C4-2B (cell line): ENCODE measurements around the gene LSM12.
"Not testable (repeated sequence)": the region's sequence is repeated elsewhere in the genome, so short reads cannot be mapped to it uniquely, and the experiment has no call there.

Experiments used
- H3K27ac ChIP-seq: fragments of 450-650 bp; 2 replicates; pipeline ENCODE4 v1.5.1; 2017
- ZFX ChIP-seq: fragments of 450-650 bp; IDR thresholded peaks from 2 replicates; pipeline ENCODE4 v1.6.1; 2017
- TF ChIP-seq, protein P1 (sequence below): fragments of 450-650 bp; conservative IDR thresholded peaks from 2 replicates; pipeline ENCODE4 v1.5.1; 2017; ENCODE audit warnings: mild to moderate bottlenecking

LSM12 gene

DNA sequence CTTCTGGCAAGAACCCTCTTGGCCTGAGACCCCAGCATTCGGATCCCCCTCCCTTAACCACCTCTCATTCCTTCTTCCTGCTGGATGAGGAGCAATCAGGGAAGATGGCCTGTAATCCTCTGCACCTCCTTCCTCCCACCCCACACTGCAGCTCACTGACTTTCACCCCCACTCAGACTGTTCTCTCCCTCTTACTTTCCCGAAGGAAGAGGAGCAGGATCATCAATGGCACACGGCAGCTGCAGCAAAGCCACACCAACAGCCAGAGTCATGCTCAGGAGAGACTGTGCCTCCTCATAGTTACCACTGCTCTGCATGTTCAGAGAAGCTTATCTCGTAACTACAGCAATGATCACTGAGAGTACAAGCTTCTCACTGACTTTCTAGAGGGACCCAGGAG is 41.6 kb downstream of the LSM12 start:
- TF ChIP-seq, protein P1, sequence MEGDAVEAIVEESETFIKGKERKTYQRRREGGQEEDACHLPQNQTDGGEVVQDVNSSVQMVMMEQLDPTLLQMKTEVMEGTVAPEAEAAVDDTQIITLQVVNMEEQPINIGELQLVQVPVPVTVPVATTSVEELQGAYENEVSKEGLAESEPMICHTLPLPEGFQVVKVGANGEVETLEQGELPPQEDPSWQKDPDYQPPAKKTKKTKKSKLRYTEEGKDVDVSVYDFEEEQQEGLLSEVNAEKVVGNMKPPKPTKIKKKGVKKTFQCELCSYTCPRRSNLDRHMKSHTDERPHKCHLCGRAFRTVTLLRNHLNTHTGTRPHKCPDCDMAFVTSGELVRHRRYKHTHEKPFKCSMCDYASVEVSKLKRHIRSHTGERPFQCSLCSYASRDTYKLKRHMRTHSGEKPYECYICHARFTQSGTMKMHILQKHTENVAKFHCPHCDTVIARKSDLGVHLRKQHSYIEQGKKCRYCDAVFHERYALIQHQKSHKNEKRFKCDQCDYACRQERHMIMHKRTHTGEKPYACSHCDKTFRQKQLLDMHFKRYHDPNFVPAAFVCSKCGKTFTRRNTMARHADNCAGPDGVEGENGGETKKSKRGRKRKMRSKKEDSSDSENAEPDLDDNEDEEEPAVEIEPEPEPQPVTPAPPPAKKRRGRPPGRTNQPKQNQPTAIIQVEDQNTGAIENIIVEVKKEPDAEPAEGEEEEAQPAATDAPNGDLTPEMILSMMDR = no peak
- TF ChIP-seq ZFX = no peak

DNA sequence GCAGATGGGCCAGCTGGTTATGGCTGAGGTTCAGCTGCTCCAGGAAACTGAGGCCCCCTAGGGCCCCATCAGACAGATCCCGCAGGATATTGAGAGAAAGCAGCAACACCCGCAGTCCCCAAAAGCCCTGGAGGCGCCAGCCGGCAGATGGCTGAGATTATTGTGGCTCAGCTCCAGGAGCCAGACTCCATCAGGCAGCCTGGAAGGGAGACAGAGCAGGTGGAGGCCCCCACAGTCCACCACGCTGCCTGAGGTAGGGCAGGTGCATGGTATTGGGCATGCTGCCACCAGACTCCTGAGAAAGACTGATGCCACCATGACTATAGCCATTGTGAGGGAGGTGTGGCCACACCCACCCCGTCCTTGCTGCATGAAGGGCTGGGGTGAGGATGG is 42.2 kb downstream of the LSM12 start:
- no peak overlapping the region for H3K27ac ChIP-seq
- TF ChIP-seq ZFX = no peak
- TF ChIP-seq, protein P1 = no peak

More for the DNA sequence above, 41.6 kb downstream of the LSM12 start:
- no peak overlapping the region for H3K27ac ChIP-seq

DNA sequence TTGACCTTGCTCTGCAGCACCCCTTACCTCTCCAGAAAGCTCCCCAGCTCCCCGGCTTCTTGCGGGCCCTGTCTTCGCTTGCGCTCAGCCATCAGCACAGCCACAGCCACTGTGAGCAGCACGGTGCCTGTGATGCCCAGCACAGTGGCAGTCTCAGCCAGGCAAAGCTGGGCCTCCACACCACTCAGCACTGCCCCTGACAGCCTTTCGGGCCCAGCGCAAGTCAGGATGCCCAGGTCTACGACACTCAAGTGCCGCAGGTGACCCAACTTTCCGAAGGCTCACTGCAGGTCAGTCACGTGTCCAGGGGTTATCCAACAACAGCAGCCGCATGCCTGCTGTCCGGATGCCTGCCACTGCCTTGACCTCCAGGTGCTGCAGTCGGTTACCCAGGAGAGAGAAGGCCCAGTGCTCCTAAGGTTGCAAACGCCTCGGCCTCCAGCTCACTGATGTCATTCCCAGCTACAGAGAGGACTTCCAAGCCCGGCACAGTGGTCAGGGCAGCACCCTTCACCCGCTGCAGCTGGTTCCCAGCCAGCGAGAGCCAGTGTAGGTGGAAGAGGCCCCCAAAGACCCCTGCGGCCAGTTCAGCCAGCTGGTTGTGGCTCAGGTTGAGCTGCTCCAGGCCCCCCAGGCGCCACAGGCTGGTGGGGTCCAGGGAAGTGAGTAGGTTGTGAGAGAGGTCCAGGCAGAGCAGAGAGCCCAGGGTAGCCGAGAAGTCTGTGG is 42.8 kb downstream of the LSM12 start:
- H3K27ac ChIP-seq = no peak overlapping the region
- TF ChIP-seq, protein P1 = no peak
- no peak for TF ChIP-seq ZFX

DNA sequence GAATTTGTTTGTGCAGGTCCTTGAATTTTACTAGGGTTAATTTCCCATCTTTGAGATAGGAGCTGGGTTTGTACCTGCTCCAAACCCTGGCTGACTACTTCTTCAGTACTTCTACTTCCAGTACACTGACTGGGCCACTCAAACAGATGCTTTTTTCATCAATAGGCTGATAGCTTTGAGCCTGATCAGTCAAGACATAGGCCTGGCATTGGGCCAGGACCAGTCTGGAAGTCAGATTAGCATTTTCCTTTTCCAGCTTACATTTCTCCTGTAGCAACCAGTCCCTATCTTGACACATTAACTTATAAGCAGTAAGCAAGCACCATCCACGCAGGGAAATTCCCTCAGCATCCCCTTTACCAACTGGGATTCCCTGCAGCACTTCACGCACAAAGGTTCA is 44.2 kb downstream of the LSM12 start:
- TF ChIP-seq ZFX = no peak
- TF ChIP-seq, protein P1 = no peak
- H3K27ac ChIP-seq = no peak overlapping the region

DNA sequence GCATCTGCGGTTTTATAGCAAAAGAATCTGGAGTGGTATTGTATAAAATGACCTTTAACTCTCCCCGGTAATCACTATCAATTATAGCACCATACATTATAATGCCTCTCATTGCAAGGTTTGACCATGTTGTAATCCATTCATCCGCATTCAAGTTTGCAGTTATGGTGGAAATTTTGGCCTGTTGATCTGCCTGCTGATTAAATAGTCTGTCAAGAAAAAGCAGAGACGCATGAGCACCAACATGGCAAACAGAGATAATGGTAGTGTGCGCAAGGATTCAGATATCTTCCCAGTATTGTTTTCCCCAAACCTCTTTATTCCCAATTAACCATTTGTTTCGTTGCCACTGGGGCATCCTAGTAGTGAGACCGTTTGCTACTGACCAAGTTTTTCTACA is 45.2 kb downstream of the LSM12 start:
- not testable (repeated sequence) for H3K27ac ChIP-seq

DNA sequence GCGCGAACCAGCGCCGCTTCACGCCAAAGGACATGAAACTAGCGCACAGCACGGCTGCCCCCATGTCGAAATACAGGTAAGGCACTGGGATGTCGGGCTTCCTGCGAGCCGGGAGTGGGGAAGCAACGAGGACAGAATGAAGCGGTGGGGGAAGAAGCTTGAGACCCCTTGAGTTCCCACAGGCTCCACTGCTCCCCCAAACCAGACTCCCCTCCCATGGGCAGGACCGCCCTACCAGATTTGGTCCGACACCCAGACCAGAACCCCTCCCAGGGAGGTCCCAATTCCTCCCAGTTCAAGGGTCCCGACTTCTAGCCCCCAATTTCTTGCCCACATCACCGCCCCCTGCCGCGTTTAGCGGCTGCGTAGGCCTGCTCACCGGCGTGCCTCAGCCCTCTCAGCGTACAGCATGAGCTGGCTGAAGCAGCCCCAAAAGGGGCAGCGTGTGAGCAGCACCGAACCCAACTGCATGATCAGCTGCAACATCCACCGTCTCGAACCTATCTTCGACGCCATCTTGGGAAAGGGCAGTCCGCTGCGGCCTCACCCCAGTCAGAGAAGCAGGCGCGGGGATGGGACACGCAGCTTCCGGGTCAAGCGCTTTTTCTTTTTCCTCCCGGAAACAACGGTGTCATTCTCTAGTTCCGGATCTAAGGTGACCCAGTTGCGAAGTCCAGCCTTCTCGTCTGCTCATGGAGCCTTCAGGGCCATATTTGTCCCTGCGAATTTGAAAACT is 51.9 kb downstream of the LSM12 start, which contains the start of gene TMEM101:
Gene TMEM101, minus strand, starts transcription at position 527 of the 736 bp plus-strand sequence. Its CDS starts 11 bp downstream, at position 516.
- TF ChIP-seq ZFX = no peak
- TF ChIP-seq, protein P1 = no peak
- peak within 1 kb of the TSS; percentile 85 for H3K27ac ChIP-seq

DNA sequence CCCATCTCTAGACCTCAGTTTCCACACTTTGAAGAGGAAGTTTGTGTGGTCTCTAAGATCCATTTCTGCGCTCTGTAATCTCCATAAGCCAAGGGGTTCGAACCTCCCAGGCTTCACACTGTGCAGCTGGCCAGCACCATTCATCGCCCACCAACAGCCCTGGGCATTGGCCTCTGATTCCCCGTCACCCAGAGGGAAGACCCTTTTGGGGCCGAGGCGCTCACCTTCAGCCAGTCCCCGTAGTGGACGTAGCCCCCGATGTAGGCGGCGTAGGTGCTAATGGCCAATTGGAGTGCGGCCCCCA is 52.4 kb downstream of the LSM12 start:
- TF ChIP-seq ZFX = no peak
- TF ChIP-seq, protein P1 = no peak
- peak overlapping the region; percentile 85 for H3K27ac ChIP-seq

DNA sequence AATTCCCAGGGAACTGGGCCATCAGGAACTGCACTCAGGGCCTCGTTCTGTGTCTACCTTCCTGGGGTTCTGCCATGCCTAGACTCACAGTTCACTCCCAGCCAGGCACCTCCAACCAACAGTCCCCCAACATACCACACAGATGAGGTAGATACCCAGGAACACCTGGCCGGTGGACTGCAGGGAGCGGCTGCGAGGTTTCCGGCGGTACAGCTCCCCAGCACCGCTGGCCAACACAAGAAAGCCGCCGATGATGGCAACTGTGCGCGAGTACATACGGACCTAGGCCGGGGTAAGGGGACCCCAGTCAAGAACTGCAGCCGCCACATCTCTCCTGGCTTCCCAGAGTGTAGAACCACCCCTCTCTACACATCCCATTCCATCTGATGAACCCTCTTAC is 53.6 kb downstream of the LSM12 start:
- TF ChIP-seq ZFX = no peak
- TF ChIP-seq, protein P1 = no peak
- no peak overlapping the region for H3K27ac ChIP-seq
